K562 (cell line): Measurements from ENCODE around the gene ZRANB3. TPM values are rescaled to one million over a fixed set of nuclear protein-coding genes. Genes with fewer than 3 reads are reported as not detected.

ENCODE experiments used
- ATAC-seq: fragments of 200-7000 bp; cut with Tn5 transposase; 3 replicates; pipeline ENCODE4 v1.9.1; 2020; ENCODE audit warnings: moderate library complexity
- BruUV-seq: library from RNA; stranded (reverse); fragments of 400-500 nt; replicated peaks from 2 replicates; lab custom pipeline; 2021; lab: Mats Ljungman, UMichigan
- CTCF ChIA-PET: fragments of 300-600 bp; formaldehyde crosslinking; extraction: SDS; loops from one replicate; lab custom pipeline; 2021; ENCODE audit warnings: low intra/inter-chr PET ratio; lab: Yijun Ruan, JAX
- POLR2A ChIA-PET: fragments of 300-600, 350-650 bp; sonication (Branson Sonifier 250); formaldehyde crosslinking; extraction: SDS; loops from one replicate; lab custom pipeline; 2021; ENCODE audit warnings: antibody characterized with exemption, inconsistent platforms; lab: Yijun Ruan, JAX
- DNase-seq, 4 experiments: peaks; one replicate each; pipeline versions ENCODE4 v3.0.0 to v3.0.0-alpha.2; 2011 to 2018; ENCODE audit warnings: low spot score in 3 of 4, mixed read lengths in 3 of 4; ENCODE audit errors: extremely low read depth in 1 of 4
- FAIRE-seq: peaks from 2 replicates; lab custom pipeline; 2011; peaks lifted over from hg19 to GRCh38; lab: Jason Lieb, UNC
- H2AFZ ChIP-seq: 2 replicates; pipeline ENCODE4 v1.6.0; 2011; ENCODE audit warnings: low read depth, low read length, control low read depth, inconsistent platforms
- H3K27ac ChIP-seq: fragments of 200-600 bp; 3 replicates; pipeline ENCODE4 v1.8.0; 2011; ENCODE audit warnings: low read depth, mild to moderate bottlenecking, control low read depth, inconsistent platforms, low read length, moderate library complexity, mixed read lengths; ENCODE audit errors: extremely low read depth
- H3K27me3 ChIP-seq, 2 experiments: fragments of 300-600 bp in 1 of 2; 2 replicates in 1 of 2; 3 replicates in 1 of 2; pipeline versions ENCODE4 v1.6.0 to v1.8.0; 2011; ENCODE audit warnings: inconsistent platforms in 2 of 2, low read length in 2 of 2, mild to moderate bottlenecking in 1 of 2, mixed read lengths in 1 of 2, moderate library complexity in 1 of 2; ENCODE audit not compliant: control insufficient read depth in 2 of 2, insufficient read depth in 2 of 2
- H3K36me3 ChIP-seq: fragments of 300-600 bp; 3 replicates; pipeline ENCODE4 v1.8.0; 2011; ENCODE audit warnings: mild to moderate bottlenecking, low read length, inconsistent platforms; ENCODE audit not compliant: control insufficient read depth, insufficient read depth
- H3K4me1 ChIP-seq, 2 experiments: fragments of 200-600 bp in 1 of 2; replicated peaks in 1 of 2; 2 replicates in 1 of 2; 3 replicates in 1 of 2; pipeline versions ENCODE4 v1.5.1 to v1.8.0; 2011; ENCODE audit warnings: inconsistent platforms in 2 of 2, low read length in 2 of 2, mild to moderate bottlenecking in 1 of 2, mixed read lengths in 1 of 2, moderate library complexity in 1 of 2; ENCODE audit not compliant: control insufficient read depth in 2 of 2, insufficient read depth in 2 of 2
- H3K4me2 ChIP-seq: 2 replicates; pipeline ENCODE4 v1.6.1; 2011; ENCODE audit warnings: low read length, control low read depth, inconsistent platforms, mixed read lengths; ENCODE audit not compliant: insufficient read depth
- H3K4me3 ChIP-seq: fragments of 200-600 bp; sonication (generic), shearing (Covaris generic); 2 replicates; pipeline ENCODE4 v1.5.1; 2016; ENCODE audit warnings: control low read depth, inconsistent platforms
- H3K79me2 ChIP-seq: fragments of 200-600 bp; 3 replicates; pipeline ENCODE4 v1.8.0; 2011; ENCODE audit warnings: low read length, inconsistent platforms; ENCODE audit not compliant: control insufficient read depth, insufficient read depth
- H3K9ac ChIP-seq, 2 experiments: 2 replicates each; pipeline versions ENCODE4 v1.6.0 to v1.6.1; 2011; ENCODE audit warnings: low read depth in 2 of 2, low read length in 2 of 2, control low read depth in 1 of 2, inconsistent platforms in 1 of 2, mild to moderate bottlenecking in 1 of 2, mixed read lengths in 1 of 2; ENCODE audit not compliant: insufficient read depth in 1 of 2
- H3K9me1 ChIP-seq: one replicate; pipeline ENCODE4 v1.6.0; 2011; ENCODE audit warnings: inconsistent platforms, mild to moderate bottlenecking, low read length, moderate library complexity; ENCODE audit not compliant: control insufficient read depth, insufficient read depth
- H3K9me3 ChIP-seq: replicated peaks from 2 replicates; pipeline ENCODE4 v1.5.1; 2011; ENCODE audit warnings: low read depth, low read length, inconsistent platforms; ENCODE audit not compliant: control insufficient read depth, insufficient read depth
- H4K20me1 ChIP-seq: replicated peaks from 2 replicates; pipeline ENCODE4 v1.6.1; 2011; ENCODE audit warnings: low read length, inconsistent platforms, mixed read lengths; ENCODE audit not compliant: control insufficient read depth, insufficient read depth
- CEBPG ChIP-seq, 3 experiments: fragments of 200-800 bp in 1 of 3; sonication (Bioruptor generic) in 1 of 3; sonication (generic) in 1 of 3; formaldehyde crosslinking in 1 of 3; IDR thresholded peaks in 2 of 3; conservative IDR thresholded peaks in 1 of 3; 2 replicates each; pipeline versions ENCODE4 v1.6.1 to v1.8.0; 2016 to 2022; ENCODE audit warnings: missing compliant biosample characterization in 2 of 3, missing genetic modification characterization in 2 of 3, mild to moderate bottlenecking in 1 of 3, missing genetic modification reagents in 1 of 3
- SLC30A9 ChIP-seq: fragments of 250-450 bp; sonication (Bioruptor Pico); IDR thresholded peaks from 2 replicates; pipeline ENCODE4 v1.8.0; 2022; ENCODE audit warnings: mild to moderate bottlenecking, moderate library complexity
- STAT5A ChIP-seq: IDR thresholded peaks from 2 replicates; pipeline ENCODE4 v1.6.1; 2012; ENCODE audit warnings: low read length, inconsistent platforms, borderline replicate concordance
- ZNF699 ChIP-seq: fragments of 250-450 bp; sonication (Bioruptor Pico); IDR thresholded peaks from 2 replicates; pipeline ENCODE4 v1.8.0; 2021; ENCODE audit warnings: mild to moderate bottlenecking, moderate library complexity; ENCODE audit not compliant: insufficient replicate concordance
- WGBS: fragments of 100-300 bp; shearing (Covaris generic); methylation state at CpG from one replicate; pipeline ENCODE4 v1.1.6; 2016; ENCODE audit warnings: low coverage, mixed read lengths; ENCODE audit not compliant: insufficient coverage; ENCODE audit errors: missing lambda C conversion rate; 5-methylcytosine and 5-hydroxymethylcytosine counted together
- in situ Hi-C: fragments of 300-500 bp; cut with MboI; formaldehyde crosslinking; loops from 4 replicates; pipeline ENCODE4 v1.15.0; 2018; ENCODE audit warnings: inconsistent platforms, mixed read lengths
- intact Hi-C: fragments of 100-400 bp; cut with micrococcal nuclease; formaldehyde crosslinking; loops from 2 replicates; pipeline ENCODE4 v1.14.2; 2022
- polyA plus RNA-seq, 8 experiments: library from polyadenylated mRNA; depleted of rRNA in 4 of 8; stranded (reverse) in 5 of 8; unstranded in 3 of 8; fragments of >200 nt; fragmentation: Nextera tagmentation in 2 of 8; fragmentation: Illumina TruSeq in 1 of 8; extraction: Ambion mirVana in 2 of 8; extraction: Trizol in 1 of 8; gene quantifications; 2 replicates each; pipeline versions ENCODE4 v1.2.1 to v1.2.3, GENCODE V29; 2011 to 2014; ENCODE audit warnings: inconsistent platforms in 1 of 8, missing spikeins in 1 of 8
- total RNA-seq, 7 experiments: library from RNA; depleted of rRNA in 6 of 7; stranded (reverse); fragments of >200 nt in 6 of 7; fragmentation: Illumina TruSeq in 2 of 7; extraction: Trizol in 2 of 7; gene quantifications; 2 replicates each; pipeline versions ENCODE4 v1.2.1 to v1.2.3, GENCODE V29; 2011 to 2021; ENCODE audit warnings: low replicate concordance in 1 of 7
- TF ChIP-seq, protein P1 (sequence below): sonication (generic); formaldehyde crosslinking; IDR thresholded peaks from 2 replicates; pipeline ENCODE4 v1.8.0; 2022; ENCODE audit warnings: missing genetic modification reagents, mild to moderate bottlenecking, borderline replicate concordance

The ZRANB3 gene
- total and polyA plus RNA-seq, 9 of the 15 experiments (the other 6 are each of a cell fraction or from before 2014, with no cell fraction given): 8.6 to 21.3 (median 14.7) TPM

DNA sequence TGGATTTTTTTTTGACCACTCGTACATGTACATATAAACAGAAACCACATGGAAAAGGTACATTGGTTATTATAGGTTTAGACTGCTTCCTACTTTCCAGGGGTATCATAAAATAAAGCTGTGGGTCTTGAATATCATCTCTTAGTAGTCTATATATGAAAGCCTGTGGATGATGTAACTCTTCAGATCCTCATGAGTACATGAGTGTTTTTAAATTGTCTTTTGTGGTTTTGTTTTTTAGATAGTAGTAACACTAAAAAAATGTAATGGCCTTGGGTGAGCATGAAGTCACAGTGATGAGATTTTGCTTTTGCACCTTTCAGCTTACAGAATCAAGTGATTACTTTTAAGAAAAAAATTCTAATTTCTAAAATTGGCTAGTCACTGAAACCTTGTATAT, 398.7 kb downstream of the ZRANB3 start:
- CTCF ChIA-PET: no interaction called here
- no peak for TF ChIP-seq CEBPG (CRISPR knock-in tag; IDR thresholded peaks at IDR 0.05)
- TF ChIP-seq CEBPG (tag; conservative IDR thresholded peaks at IDR 0.05 in 1 of 2, IDR thresholded peaks at IDR 0.05 in 1 of 2): peak in 1 of 2 experiments; percentile 74; a peak in 2 of 4 replicates
- no peak for TF ChIP-seq ZNF699 (CRISPR knock-in tag)
- TF ChIP-seq, protein P1, sequence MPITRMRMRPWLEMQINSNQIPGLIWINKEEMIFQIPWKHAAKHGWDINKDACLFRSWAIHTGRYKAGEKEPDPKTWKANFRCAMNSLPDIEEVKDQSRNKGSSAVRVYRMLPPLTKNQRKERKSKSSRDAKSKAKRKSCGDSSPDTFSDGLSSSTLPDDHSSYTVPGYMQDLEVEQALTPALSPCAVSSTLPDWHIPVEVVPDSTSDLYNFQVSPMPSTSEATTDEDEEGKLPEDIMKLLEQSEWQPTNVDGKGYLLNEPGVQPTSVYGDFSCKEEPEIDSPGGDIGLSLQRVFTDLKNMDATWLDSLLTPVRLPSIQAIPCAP (CRISPR knock-in tag): no peak
- TF ChIP-seq STAT5A: no peak
- no peak for TF ChIP-seq SLC30A9 (CRISPR knock-in tag)

More for the DNA sequence above, 398.7 kb downstream of the ZRANB3 start:
- no peaks in the 10 kb centered on the region for H3K79me2 ChIP-seq
- H3K27ac ChIP-seq: no peak overlapping the region
- BruUV-seq: no TSS peak
- POLR2A ChIA-PET: interaction anchor here (0.6 kb wide), 1 partner anchor 609 kb away, joined by 3 read pairs; no protein-coding TSS in a partner anchor
- 92% methylated on average over 1 of the region's 1 CpG for WGBS
- H4K20me1 ChIP-seq: no peaks in the 10 kb centered on the region
- ATAC-seq (no peak; the same call in 2 of the 3 replicates), FAIRE-seq (no peak), DNase-seq (no peak)
- no peaks in the 10 kb centered on the region for H3K9me1 ChIP-seq
- in situ Hi-C loops: no loop called here
- H3K4me1 ChIP-seq: no peaks in the 10 kb centered on the region
- H3K9ac ChIP-seq: no peak overlapping the region
- peaks cover 70% of the 10 kb centered on the region for H3K36me3 ChIP-seq
- no peaks in the 10 kb centered on the region for H3K27me3 ChIP-seq
- H3K4me3 ChIP-seq: no peak overlapping the region
- H2AFZ ChIP-seq: no peak overlapping the region
- no peaks in the 10 kb centered on the region for H3K9me3 ChIP-seq
- intact Hi-C loops: no loop called here
- no peak overlapping the region for H3K4me2 ChIP-seq
